GM21825 (cell line): ENCODE measurements around the gene STARD8.
"Not testable (repeated sequence)": the region's sequence is repeated elsewhere in the genome, so short reads cannot be mapped to it uniquely, and the experiment has no call there.

Source experiments
- ATAC-seq: cut with Tn5 transposase; IDR thresholded peaks from one replicate; pipeline ENCODE4 v1.9.1; 2021; ENCODE audit warnings: mild to moderate bottlenecking, moderate library complexity; ENCODE audit not compliant: unreplicated experiment

Gene STARD8

GRCh38 chrX:68647156-68647957 is at the start of gene STARD8:
TSS of gene STARD8 (plus strand) at chrX:68647666. CDS start at chrX:68647883, 217 bp downstream.
- no peak for ATAC-seq

- no peak for ATAC-seq
These were observed 48.6 kb upstream of the STARD8 start for GRCh38 chrX:68598841-68599240.

- no peak for ATAC-seq
These were observed 48.0 kb upstream of the STARD8 start for GRCh38 chrX:68599256-68600152.

GRCh38 chrX:68604216-68604615 is 43.2 kb upstream of the STARD8 start:
- not testable (repeated sequence) for ATAC-seq

GRCh38 chrX:68614733-68615132 is 32.7 kb upstream of the STARD8 start:
- not testable (repeated sequence) for ATAC-seq

- ATAC-seq, result no peak
These were observed 19.5 kb upstream of the STARD8 start for GRCh38 chrX:68627986-68628385.

GRCh38 chrX:68629936-68630335 is 17.5 kb upstream of the STARD8 start:
- ATAC-seq, result not testable (repeated sequence)

- no peak for ATAC-seq
These were observed 16.1 kb upstream of the STARD8 start for GRCh38 chrX:68631336-68631735.

- ATAC-seq, result no peak
These were observed 15.0 kb upstream of the STARD8 start for GRCh38 chrX:68632491-68632890.

GRCh38 chrX:68633981-68634380 is 13.5 kb upstream of the STARD8 start:
- no peak for ATAC-seq

GRCh38 chrX:68634649-68635227 is 12.7 kb upstream of the STARD8 start:
- ATAC-seq, result no peak

GRCh38 chrX:68640661-68641060 is 6.8 kb upstream of the STARD8 start:
- no peak for ATAC-seq

GRCh38 chrX:68644861-68645260 is 2.6 kb upstream of the STARD8 start:
- no peak for ATAC-seq

- no peak for ATAC-seq
These were observed 1.0 kb upstream of the STARD8 start for GRCh38 chrX:68646421-68646820.

GRCh38 chrX:68648960-68649359 is 1.5 kb downstream of the STARD8 start:
- ATAC-seq, result no peak

GRCh38 chrX:68650491-68650890 is 3.0 kb downstream of the STARD8 start:
- no peak for ATAC-seq

GRCh38 chrX:68651110-68651509 is 3.6 kb downstream of the STARD8 start:
- ATAC-seq, result no peak

GRCh38 chrX:68652326-68653170 is 5.1 kb downstream of the STARD8 start:
- ATAC-seq, result no peak

GRCh38 chrX:68654693-68655092 is 7.2 kb downstream of the STARD8 start:
- no peak for ATAC-seq

- not testable (repeated sequence) for ATAC-seq
These were observed 9.0 kb downstream of the STARD8 start for GRCh38 chrX:68656473-68656872.

GRCh38 chrX:68658530-68658929 is 11.1 kb downstream of the STARD8 start:
- no peak for ATAC-seq
